SU-DHL-6 (cell line): ENCODE measurements around the gene KMT2B.
A peak's percentile ranks its signal among the peaks of the same experiment; 100 is the strongest.

ENCODE experiments used
- H2AFZ ChIP-seq: fragments of 200-600 bp; sonication (generic); 2 replicates; pipeline ENCODE4 v1.6.1; 2014; ENCODE audit warnings: low read depth, mild to moderate bottlenecking, moderate library complexity, mixed read lengths, antibody characterized with exemption, low read length; ENCODE audit not compliant: severe bottlenecking
- H3F3A ChIP-seq: fragments of 200-600 bp; shearing (Covaris generic); 2 replicates; pipeline ENCODE4 v1.6.0; 2016; ENCODE audit warnings: antibody characterized with exemption, mild to moderate bottlenecking; ENCODE audit not compliant: insufficient read depth
- H3K27ac ChIP-seq: fragments of 200-600 bp; sonication (generic); 2 replicates; pipeline ENCODE4 v1.5.1; 2016; ENCODE audit warnings: low read depth, mild to moderate bottlenecking, low read length, moderate library complexity, mixed read lengths
- H3K27me3 ChIP-seq: fragments of 200-600 bp; sonication (generic), shearing (Covaris generic); 2 replicates; pipeline ENCODE4 v1.6.0; 2014; ENCODE audit warnings: mild to moderate bottlenecking, low read length
- H3K36me3 ChIP-seq: fragments of 200-600 bp; sonication (generic); 2 replicates; pipeline ENCODE4 v1.6.1; 2014; ENCODE audit warnings: mild to moderate bottlenecking, low read length, mixed read lengths
- H3K4me2 ChIP-seq: fragments of 300-600, 200-600 bp; shearing (Covaris generic), sonication (generic); 2 replicates; pipeline ENCODE4 v1.6.0; 2014; ENCODE audit warnings: low read length, low read depth, mild to moderate bottlenecking; ENCODE audit not compliant: poor library complexity, severe bottlenecking
- H3K4me3 ChIP-seq: fragments of 200-600 bp; sonication (generic); 2 replicates; pipeline ENCODE4 v1.5.1; 2014; ENCODE audit warnings: antibody characterized with exemption, low read length, mild to moderate bottlenecking, mixed read lengths; ENCODE audit not compliant: insufficient read depth, poor library complexity, severe bottlenecking
- H3K79me2 ChIP-seq: fragments of 200-600 bp; sonication (generic); 2 replicates; pipeline ENCODE4 v1.6.1; 2014; ENCODE audit warnings: mild to moderate bottlenecking, low read length, moderate library complexity; ENCODE audit not compliant: insufficient read depth
- H3K9ac ChIP-seq: fragments of 200-600 bp; sonication (generic); 2 replicates; pipeline ENCODE4 v1.7.0; 2014; ENCODE audit warnings: mild to moderate bottlenecking, low read length
- H3K9me2 ChIP-seq: fragments of 200-600 bp; sonication (generic); replicated peaks from 2 replicates; pipeline ENCODE4 v1.6.1; 2014; ENCODE audit warnings: low read length; ENCODE audit not compliant: insufficient read depth
- H3K9me3 ChIP-seq: fragments of 200-600 bp; sonication (generic); 2 replicates; pipeline ENCODE4 v1.6.1; 2014; ENCODE audit warnings: low read length, mixed read lengths; ENCODE audit not compliant: insufficient read depth
- H4K20me1 ChIP-seq: fragments of 200-600 bp; sonication (generic); 2 replicates; pipeline ENCODE4 v1.6.1; 2014; ENCODE audit warnings: low read depth, mild to moderate bottlenecking, antibody characterized with exemption, low read length, moderate library complexity, mixed read lengths
- CTCF ChIP-seq: fragments of 200-600 bp; sonication (generic); IDR thresholded peaks from one replicate; pipeline ENCODE4 v1.5.1; 2017; ENCODE audit warnings: antibody characterized with exemption, mild to moderate bottlenecking, low read length, moderate library complexity; ENCODE audit not compliant: insufficient read depth, poor library complexity, severe bottlenecking
- EZH2phosphoT487 ChIP-seq: fragments of 200-600 bp; sonication (generic), shearing (Covaris generic); conservative IDR thresholded peaks from 2 replicates; pipeline ENCODE4 v1.6.1; 2018; ENCODE audit warnings: mild to moderate bottlenecking, antibody characterized with exemption, low read length, moderate library complexity, mixed read lengths

Gene KMT2B

GRCh38 chr19:35742121-35742724 is 24.4 kb downstream of the KMT2B start, which contains the start of gene IGFLR1:
Gene IGFLR1, minus strand, starts transcription at chr19:35742452. Its CDS starts 1,272 bp downstream, at chr19:35741180.
- Histone ChIP-seq H3K4me2 (peak within 1 kb of the TSS; percentile 89), H3K9me2 (no peaks in the 10 kb centered on the region), H3K27ac (peak within 1 kb of the TSS; percentile 92), H3K9me3 (no peaks in the 10 kb centered on the region), H3K4me3 (peak within 1 kb of the TSS; percentile 33), H2AFZ (peak within 1 kb of the TSS; percentile 8), H3K9ac (peak within 1 kb of the TSS; percentile 60), H3K27me3 (no peaks in the 10 kb centered on the region), H3F3A (peaks cover 19% of the 10 kb centered on the region), H4K20me1 (no peaks in the 10 kb centered on the region), H3K79me2 (peaks cover 7% of the 10 kb centered on the region), H3K36me3 (no peaks in the 10 kb centered on the region)
- no peak for TF ChIP-seq CTCF
- TF ChIP-seq EZH2phosphoT487: no peak

DNA sequence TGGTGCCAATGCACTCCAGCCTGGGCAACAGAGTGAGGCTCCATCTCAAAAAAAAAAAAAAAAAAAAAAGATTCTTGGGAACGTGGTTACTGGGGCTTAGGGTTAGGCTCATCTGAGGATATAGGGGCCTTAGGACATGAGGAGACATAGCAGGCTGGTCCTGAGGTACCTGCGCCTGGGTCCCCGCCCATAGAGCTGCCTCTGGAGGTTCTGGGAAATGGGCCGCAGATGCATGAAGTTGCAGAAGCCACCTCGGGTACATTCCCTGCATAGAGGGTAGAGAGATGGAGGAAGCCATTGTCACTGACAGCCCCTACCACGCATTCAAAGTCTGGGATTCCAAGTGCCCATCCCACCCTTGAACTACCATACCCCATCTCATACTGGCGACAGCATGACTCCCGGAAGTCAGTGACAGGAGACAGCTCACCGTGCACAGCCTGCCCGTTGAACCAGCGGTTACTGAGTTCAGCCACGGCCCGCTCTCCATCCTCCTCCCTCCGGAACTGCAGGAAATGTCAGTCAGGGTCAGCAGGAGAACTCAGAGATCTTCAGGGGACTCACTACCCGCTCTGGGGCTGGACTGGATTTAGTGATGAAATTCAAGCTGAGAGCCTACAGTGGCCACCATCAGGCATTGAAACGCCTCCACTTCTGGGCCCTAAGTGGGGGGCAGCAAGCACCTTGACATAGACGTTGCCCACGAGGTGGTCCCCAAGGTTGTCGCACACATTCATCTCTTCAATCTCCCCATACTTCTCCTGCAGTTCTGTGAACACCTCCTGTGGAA is 26.0 kb downstream of the KMT2B start:
- H3K79me2 ChIP-seq: peaks cover 7% of the 10 kb centered on the region
- H3K9ac ChIP-seq: peak overlapping the region; percentile 75
- no peak overlapping the region for H2AFZ ChIP-seq
- no peaks in the 10 kb centered on the region for H3K9me3 ChIP-seq
- peaks cover 18% of the 10 kb centered on the region for H3F3A ChIP-seq
- H3K4me2 ChIP-seq: peak overlapping the region; percentile 75
- no peaks in the 10 kb centered on the region for H4K20me1 ChIP-seq
- H3K36me3 ChIP-seq: no peaks in the 10 kb centered on the region
- H3K27me3 ChIP-seq: no peaks in the 10 kb centered on the region
- H3K27ac ChIP-seq: peak overlapping the region; percentile 86
- H3K9me2 ChIP-seq: no peaks in the 10 kb centered on the region
- TF ChIP-seq CTCF (no peak), EZH2phosphoT487 (no peak)
- H3K4me3 ChIP-seq: peak overlapping the region; percentile 76

DNA sequence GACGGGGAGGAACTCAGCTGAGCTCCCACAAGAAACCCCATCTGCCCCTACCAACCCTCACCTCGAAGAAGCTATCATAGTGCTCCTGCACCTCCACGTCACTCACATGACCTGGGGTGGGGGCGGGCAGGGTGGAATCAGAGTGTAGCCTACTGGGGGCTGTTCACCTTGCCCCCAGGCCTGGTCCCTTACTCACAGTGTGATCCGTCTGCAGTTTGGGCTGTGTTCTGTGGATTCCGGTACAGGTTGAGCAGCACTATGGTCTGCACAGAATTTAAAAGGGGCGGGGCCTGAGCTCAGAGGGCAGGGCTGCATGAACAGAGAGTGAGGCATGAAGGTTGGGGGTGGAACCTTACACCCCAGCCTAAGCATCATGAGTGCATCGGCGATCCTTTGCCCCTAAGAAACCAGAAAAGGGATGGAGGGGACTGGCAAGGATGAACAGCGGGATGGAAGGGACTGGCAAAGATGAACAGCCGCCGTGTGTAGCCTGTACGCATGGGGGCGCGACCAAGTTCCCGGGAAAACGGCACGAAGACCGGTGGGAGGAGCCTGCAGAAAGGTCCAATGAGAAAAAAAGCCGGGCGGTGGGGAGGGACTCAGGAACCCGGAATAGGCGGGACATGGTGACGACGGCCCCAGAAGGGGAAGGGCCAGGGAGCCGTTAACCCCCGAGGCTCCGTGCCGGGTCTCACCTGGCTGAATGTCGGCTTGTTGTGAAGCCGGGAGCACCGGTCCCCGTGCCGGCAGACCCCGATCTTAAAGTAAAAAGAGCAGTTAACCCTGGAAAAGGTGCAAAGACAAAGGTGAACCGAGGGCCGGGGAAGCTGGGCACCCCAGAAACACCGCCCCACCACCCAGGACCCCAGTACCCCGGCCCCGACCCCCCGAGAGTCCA is 26.9 kb downstream of the KMT2B start:
- H3K4me3 ChIP-seq: peak overlapping the region; percentile 76
- no peak for TF ChIP-seq CTCF
- TF ChIP-seq EZH2phosphoT487: no peak
- peak overlapping the region; percentile 75 for H3K9ac ChIP-seq
- peaks cover 11% of the 10 kb centered on the region for H3K79me2 ChIP-seq
- no peaks in the 10 kb centered on the region for H4K20me1 ChIP-seq
- H3K27ac ChIP-seq: peak overlapping the region; percentile 86
- peak overlapping the region; percentile 49 for H2AFZ ChIP-seq
- H3K9me3 ChIP-seq: no peaks in the 10 kb centered on the region
- no peaks in the 10 kb centered on the region for H3K27me3 ChIP-seq
- peaks cover 14% of the 10 kb centered on the region for H3F3A ChIP-seq
- H3K4me2 ChIP-seq: peak overlapping the region; percentile 75
- H3K9me2 ChIP-seq: no peaks in the 10 kb centered on the region
- no peaks in the 10 kb centered on the region for H3K36me3 ChIP-seq
